Mesenchymal stem cell (in vitro differentiated cells and primary cell): ENCODE measurements around the gene KRT23.

Source experiments
- DNase-seq: peaks from one replicate; pipeline ENCODE4 v3.0.0-alpha.2; 2013
- H2AFZ ChIP-seq: one replicate; pipeline ENCODE4 v1.6.1; 2013; ENCODE audit warnings: low read depth, mild to moderate bottlenecking, control low read depth, inconsistent platforms, low read length, moderate library complexity
- H2AK5ac ChIP-seq: 2 replicates; pipeline ENCODE4 v1.6.1; 2013; ENCODE audit warnings: low read length, moderate library complexity, mild to moderate bottlenecking, inconsistent platforms; ENCODE audit not compliant: severe bottlenecking
- H2BK120ac ChIP-seq: one replicate; pipeline ENCODE4 v1.6.1; 2013; ENCODE audit warnings: low read depth, mild to moderate bottlenecking, inconsistent platforms, low read length, moderate library complexity
- H2BK12ac ChIP-seq, 2 experiments: one replicate each; pipeline ENCODE4 v1.6.1; 2013; ENCODE audit warnings: inconsistent platforms in 2 of 2, low read length in 2 of 2, mild to moderate bottlenecking in 2 of 2, moderate library complexity in 2 of 2, control low read depth in 1 of 2
- H2BK15ac ChIP-seq: one replicate; pipeline ENCODE4 v1.6.1; 2013; ENCODE audit warnings: mild to moderate bottlenecking, low read depth, inconsistent platforms; ENCODE audit not compliant: poor library complexity, severe bottlenecking
- H2BK5ac ChIP-seq: 2 replicates; pipeline ENCODE4 v1.6.1; 2013; ENCODE audit warnings: low read depth, mild to moderate bottlenecking, low read length, control low read depth, inconsistent platforms; ENCODE audit not compliant: poor library complexity, severe bottlenecking
- H3K14ac ChIP-seq, 2 experiments: one replicate each; pipeline ENCODE4 v1.6.1; 2013; ENCODE audit warnings: inconsistent platforms in 2 of 2, low read length in 2 of 2, control low read depth in 1 of 2, mild to moderate bottlenecking in 1 of 2, moderate library complexity in 1 of 2
- H3K18ac ChIP-seq, 2 experiments: one replicate each; pipeline ENCODE4 v1.6.1; 2013; ENCODE audit warnings: inconsistent platforms in 2 of 2, low read length in 2 of 2, control low read depth in 1 of 2, low read depth in 1 of 2, mild to moderate bottlenecking in 1 of 2
- H3K23ac ChIP-seq, 2 experiments: one replicate each; pipeline ENCODE4 v1.6.1; 2013; ENCODE audit warnings: inconsistent platforms in 2 of 2, low read length in 2 of 2, mild to moderate bottlenecking in 2 of 2, moderate library complexity in 2 of 2, control low read depth in 1 of 2
- H3K27ac ChIP-seq: 2 replicates; pipeline ENCODE4 v1.5.1; 2013; ENCODE audit warnings: mild to moderate bottlenecking, moderate library complexity, low read length, control low read depth, inconsistent platforms; ENCODE audit not compliant: poor library complexity, severe bottlenecking
- H3K27me3 ChIP-seq, 2 experiments: 2 replicates each; pipeline versions ENCODE4 v1.6.1 to v1.7.0; 2013; ENCODE audit warnings: low read length in 2 of 2, mild to moderate bottlenecking in 2 of 2, moderate library complexity in 2 of 2, control low read depth in 1 of 2, inconsistent platforms in 1 of 2; ENCODE audit not compliant: control insufficient read depth in 1 of 2, insufficient read depth in 1 of 2
- H3K36me3 ChIP-seq, 2 experiments: 2 replicates each; pipeline versions ENCODE4 v1.6.1 to v1.7.0; 2013; ENCODE audit warnings: low read length in 2 of 2, control low read depth in 1 of 2, inconsistent platforms in 1 of 2, low read depth in 1 of 2, mild to moderate bottlenecking in 1 of 2; ENCODE audit not compliant: insufficient read depth in 2 of 2, control insufficient read depth in 1 of 2
- H3K4ac ChIP-seq, 2 experiments: one replicate each; pipeline ENCODE4 v1.6.1; 2013; ENCODE audit warnings: inconsistent platforms in 2 of 2, low read length in 2 of 2, mild to moderate bottlenecking in 2 of 2, moderate library complexity in 2 of 2, control low read depth in 1 of 2, low read depth in 1 of 2
- H3K4me1 ChIP-seq: 2 replicates; pipeline ENCODE4 v1.6.1; 2013; ENCODE audit warnings: low read depth, low read length, control low read depth; ENCODE audit not compliant: control insufficient read depth, insufficient read depth
- H3K4me2 ChIP-seq: 2 replicates; pipeline ENCODE4 v1.6.1; 2013; ENCODE audit warnings: low read length, mild to moderate bottlenecking, inconsistent platforms; ENCODE audit not compliant: poor library complexity, severe bottlenecking
- H3K4me3 ChIP-seq, 2 experiments: 2 replicates each; pipeline versions ENCODE4 v1.5.1 to v1.7.0; 2013; ENCODE audit warnings: low read length in 2 of 2, mild to moderate bottlenecking in 2 of 2, control low read depth in 1 of 2, low read depth in 1 of 2; ENCODE audit not compliant: insufficient read depth in 1 of 2
- H3K79me1 ChIP-seq: replicated peaks from 2 replicates; pipeline ENCODE4 v1.6.1; 2013; ENCODE audit warnings: mild to moderate bottlenecking, control low read depth, low read length, inconsistent platforms; ENCODE audit not compliant: poor library complexity, severe bottlenecking
- H3K9ac ChIP-seq: 2 replicates; pipeline ENCODE4 v1.7.0; 2013; ENCODE audit warnings: mild to moderate bottlenecking, low read length, moderate library complexity
- H3K9me3 ChIP-seq: 2 replicates; pipeline ENCODE4 v1.7.0; 2013; ENCODE audit warnings: mild to moderate bottlenecking, low read length; ENCODE audit not compliant: control insufficient read depth
- H4K8ac ChIP-seq: one replicate; pipeline ENCODE4 v1.6.1; 2013; ENCODE audit warnings: inconsistent platforms, mild to moderate bottlenecking, low read length, moderate library complexity
- H4K91ac ChIP-seq: one replicate; pipeline ENCODE4 v1.6.1; 2013; ENCODE audit warnings: mild to moderate bottlenecking, low read length, inconsistent platforms
- WGBS: methylation state at CpG from one replicate; pipeline ENCODE4 v1.1.7; 2013; ENCODE audit warnings: mixed read lengths; 5-methylcytosine and 5-hydroxymethylcytosine counted together

Gene KRT23

DNA sequence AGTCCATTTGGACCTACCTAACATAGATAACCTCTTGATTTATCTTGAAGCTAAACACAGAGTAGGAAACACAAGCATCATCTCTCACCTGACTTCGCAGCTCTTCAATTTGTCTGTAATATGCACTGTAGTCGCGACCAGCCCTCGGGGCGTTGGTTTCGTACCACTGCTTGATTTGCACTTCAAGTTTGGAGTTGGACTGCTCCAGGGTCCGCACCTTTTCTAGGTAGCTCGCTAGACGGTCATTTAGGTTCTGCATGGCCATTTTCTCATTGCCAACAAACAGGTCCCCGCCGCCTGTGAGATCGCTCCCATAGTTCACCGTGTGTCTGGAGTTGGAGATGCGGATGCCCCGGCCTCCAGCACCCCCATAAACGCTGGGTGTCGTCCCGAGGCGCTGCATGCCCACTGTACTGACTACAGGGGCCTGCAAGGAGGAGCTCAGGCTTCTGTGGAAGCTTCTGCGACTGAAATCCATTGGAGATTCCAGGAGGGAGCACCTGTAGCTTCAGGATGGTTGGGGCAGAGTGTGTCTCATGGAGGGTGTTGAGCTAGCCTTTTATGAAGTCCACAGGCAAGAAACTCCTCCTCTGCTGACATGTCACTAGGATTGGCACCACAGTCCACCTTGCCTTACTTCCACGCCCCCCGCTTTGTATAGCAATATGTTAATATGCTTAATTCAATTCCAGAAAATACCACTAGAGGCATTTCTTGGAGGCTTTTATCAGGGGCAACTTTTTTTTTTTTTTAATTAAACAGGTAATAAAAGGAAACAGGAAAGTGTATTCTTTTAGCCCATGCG is 52.5 kb downstream of the KRT23 start, which contains the start of gene KRT20:
Gene KRT20 (minus strand): TSS at position 535 of the 805 bp plus-strand sequence. CDS start 57 bp downstream, at position 478.
- DNase-seq, result no peak
- no peak within 1 kb of the TSS for H3K4me2 ChIP-seq
- H3K14ac ChIP-seq, result no peak within 1 kb of the TSS
- H3K4me1 ChIP-seq, result peaks cover 2% of the 10 kb centered on the region
- H3K23ac ChIP-seq, result no peak within 1 kb of the TSS
- H2BK5ac ChIP-seq, result no peak within 1 kb of the TSS
- H2BK120ac ChIP-seq, result no peak within 1 kb of the TSS
- no peak within 1 kb of the TSS for H3K4ac ChIP-seq
- peaks cover 0 to 8% of the 10 kb centered on the region in 2 experiments for H3K27me3 ChIP-seq
- H3K4me3 ChIP-seq, result no peak within 1 kb of the TSS
- H3K79me1 ChIP-seq, result no peaks in the 10 kb centered on the region
- no peak within 1 kb of the TSS for H2BK12ac ChIP-seq
- no peak within 1 kb of the TSS for H3K9ac ChIP-seq
- no peaks in the 10 kb centered on the region for H3K36me3 ChIP-seq
- H2BK15ac ChIP-seq, result no peak within 1 kb of the TSS
- H2AFZ ChIP-seq, result no peak within 1 kb of the TSS
- H4K8ac ChIP-seq, result no peak within 1 kb of the TSS
- H4K91ac ChIP-seq, result no peak within 1 kb of the TSS
- peak within 1 kb of the TSS; percentile 65 for H2AK5ac ChIP-seq
- no peak within 1 kb of the TSS for H3K18ac ChIP-seq
- 88% methylated on average over 20 of the region's 23 CpGs for WGBS
- H3K27ac ChIP-seq, result no peak within 1 kb of the TSS
- no peaks in the 10 kb centered on the region for H3K9me3 ChIP-seq

DNA sequence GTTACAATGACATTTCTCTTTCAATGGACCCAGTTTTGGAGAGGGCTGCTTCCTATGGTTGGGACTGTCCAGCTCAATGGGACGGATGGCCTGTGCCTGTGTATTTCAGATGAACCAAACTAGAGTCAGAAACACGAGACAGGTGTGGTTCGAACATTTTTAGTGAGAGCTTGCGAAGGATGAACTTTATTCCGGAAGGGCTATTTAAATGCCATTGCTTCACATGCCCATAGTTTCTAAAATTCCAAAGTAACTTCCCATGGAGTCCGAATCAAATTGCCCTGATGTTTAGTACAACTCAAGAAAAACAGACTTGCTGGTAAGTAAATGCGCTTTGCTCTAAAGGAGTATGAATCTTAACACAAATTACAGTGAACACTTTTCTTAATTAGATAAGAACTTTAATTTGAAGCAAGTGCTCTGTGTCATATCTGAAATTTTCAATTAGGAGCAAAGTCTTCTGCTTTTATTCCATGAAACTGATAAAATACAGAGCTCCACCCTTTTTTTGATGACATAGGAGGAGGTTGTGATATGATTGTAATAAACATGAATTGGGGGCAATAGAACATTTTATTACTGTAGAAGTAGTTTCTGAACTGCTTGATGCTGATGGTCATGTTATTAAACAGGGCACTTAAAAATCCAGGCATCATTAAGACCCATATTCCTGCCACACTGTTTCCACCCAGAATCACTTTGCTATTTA is 53.7 kb downstream of the KRT23 start:
- no peak for DNase-seq
- peaks cover 2% of the 10 kb centered on the region for H3K4me1 ChIP-seq
- no peak overlapping the region for H2BK12ac ChIP-seq
- no peaks in the 10 kb centered on the region for H3K36me3 ChIP-seq
- no peak overlapping the region for H3K4me2 ChIP-seq
- H2AK5ac ChIP-seq, result no peak overlapping the region
- H3K4ac ChIP-seq, result no peak overlapping the region
- H3K27me3 ChIP-seq, result peaks cover 0 to 4% of the 10 kb centered on the region in 2 experiments
- H3K18ac ChIP-seq, result no peak overlapping the region
- H3K23ac ChIP-seq, result no peak overlapping the region
- no peak overlapping the region for H4K8ac ChIP-seq
- H2BK5ac ChIP-seq, result no peak overlapping the region
- H3K4me3 ChIP-seq, result no peak overlapping the region
- H3K9me3 ChIP-seq, result no peaks in the 10 kb centered on the region
- H3K9ac ChIP-seq, result no peak overlapping the region
- no peak overlapping the region for H2AFZ ChIP-seq
- no peaks in the 10 kb centered on the region for H3K79me1 ChIP-seq
- H2BK120ac ChIP-seq, result no peak overlapping the region
- H3K27ac ChIP-seq, result no peak overlapping the region
- no peak overlapping the region for H4K91ac ChIP-seq
- no peak overlapping the region for H3K14ac ChIP-seq
- H2BK15ac ChIP-seq, result no peak overlapping the region
- 95% methylated on average over 5 of the region's 7 CpGs for WGBS

DNA sequence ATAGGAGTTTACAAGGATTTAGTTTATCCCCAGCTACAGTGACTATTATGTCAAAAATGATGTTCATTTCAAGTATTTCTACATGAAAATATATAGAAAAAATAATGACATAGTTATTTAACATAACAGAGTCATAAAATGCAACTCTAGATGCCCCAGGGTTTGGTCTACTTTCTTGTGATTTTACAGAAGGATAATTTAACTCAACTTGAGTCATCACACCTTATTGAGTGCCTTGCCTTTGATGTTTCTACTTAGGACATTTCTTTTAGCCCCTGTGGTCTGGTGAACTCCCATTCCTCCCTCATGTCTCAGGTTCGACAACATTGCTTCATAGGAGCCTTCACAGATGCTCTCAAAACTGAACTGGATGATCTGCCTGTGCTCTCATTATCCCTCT is 54.4 kb downstream of the KRT23 start:
- no peak overlapping the region for H4K8ac ChIP-seq
- H2AK5ac ChIP-seq, result no peak overlapping the region
- no peaks in the 10 kb centered on the region for H3K79me1 ChIP-seq
- no peak overlapping the region for H3K14ac ChIP-seq
- no peak overlapping the region for H3K27ac ChIP-seq
- no peaks in the 10 kb centered on the region for H3K36me3 ChIP-seq
- H3K23ac ChIP-seq, result no peak overlapping the region
- H2BK12ac ChIP-seq, result no peak overlapping the region
- H4K91ac ChIP-seq, result no peak overlapping the region
- no peak overlapping the region for H3K9ac ChIP-seq
- H3K27me3 ChIP-seq, result no peaks in the 10 kb centered on the region
- no peak overlapping the region for H2BK15ac ChIP-seq
- no peak overlapping the region for H3K4ac ChIP-seq
- no peak overlapping the region for H2AFZ ChIP-seq
- peaks cover 2% of the 10 kb centered on the region for H3K4me1 ChIP-seq
- 96% methylated on average over 1 of the region's 1 CpG for WGBS
- no peak for DNase-seq
- no peak overlapping the region for H2BK120ac ChIP-seq
- no peak overlapping the region for H2BK5ac ChIP-seq
- H3K4me3 ChIP-seq, result no peak overlapping the region
- H3K4me2 ChIP-seq, result no peak overlapping the region
- no peaks in the 10 kb centered on the region for H3K9me3 ChIP-seq
- H3K18ac ChIP-seq, result no peak overlapping the region

GRCh38 chr17:40879026-40879425 is 58.4 kb downstream of the KRT23 start:
- Histone ChIP-seq H3K23ac (no peak overlapping the region), H2BK12ac (no peak overlapping the region), H3K79me1 (no peaks in the 10 kb centered on the region), H3K27ac (no peak overlapping the region), H4K91ac (no peak overlapping the region), H2BK120ac (no peak overlapping the region), H3K9ac (no peak overlapping the region), H2BK5ac (no peak overlapping the region), H2BK15ac (no peak overlapping the region), H4K8ac (no peak overlapping the region), H3K4me1 (no peaks in the 10 kb centered on the region), H3K27me3 (no peaks in the 10 kb centered on the region), H3K9me3 (no peaks in the 10 kb centered on the region), H3K4me3 (no peak overlapping the region), H3K4ac (no peak overlapping the region), H3K18ac (no peak overlapping the region), H2AK5ac (no peak overlapping the region), H3K14ac (no peak overlapping the region), H3K36me3 (no peaks in the 10 kb centered on the region), H2AFZ (no peak overlapping the region), H3K4me2 (no peak overlapping the region)
- no peak for DNase-seq
- WGBS, result 100% methylated on average over 1 of the region's 1 CpG
